ENCODE measurements around the gene PAXIP1. TPM values are rescaled to one million over a fixed set of nuclear protein-coding genes. Genes with fewer than 3 reads are reported as not detected.
A peak's percentile ranks its signal among the peaks of the same experiment; 100 is the strongest.

PAXIP1 gene
- total RNA-seq, 6 experiments from 2014 or later: 5.2 to 9.3 (median 7.4) TPM

DNA sequence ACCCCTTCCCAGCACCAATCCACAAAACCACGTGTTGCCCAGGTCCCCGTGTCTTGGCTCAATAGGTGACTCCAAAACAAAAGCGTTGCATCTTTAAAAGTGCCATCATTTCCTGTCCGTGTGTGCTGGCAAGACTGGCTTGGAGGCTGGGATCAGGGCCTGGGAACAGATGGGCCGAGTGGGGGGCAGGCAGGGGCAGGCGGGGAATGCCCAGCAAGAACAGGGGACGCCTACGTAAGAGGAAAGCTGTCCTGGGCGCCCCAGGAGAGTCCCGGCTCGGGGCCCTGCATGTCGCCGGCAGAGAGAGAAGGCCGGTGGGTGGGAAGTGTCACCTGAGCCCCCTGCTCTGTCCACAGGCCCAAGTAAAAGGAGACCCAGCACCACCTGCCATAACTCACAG is 86.5 kb downstream of the PAXIP1 start:
- no peak overlapping the region for H3K4me3 Mint-ChIP-seq
- H3K27me3 Mint-ChIP-seq (ENCODE audit: insufficient read depth): peaks cover 22% of the 10 kb centered on the region
- H3K9me3 Mint-ChIP-seq: peaks cover 2% of the 10 kb centered on the region
- TF ChIP-seq, protein P1, sequence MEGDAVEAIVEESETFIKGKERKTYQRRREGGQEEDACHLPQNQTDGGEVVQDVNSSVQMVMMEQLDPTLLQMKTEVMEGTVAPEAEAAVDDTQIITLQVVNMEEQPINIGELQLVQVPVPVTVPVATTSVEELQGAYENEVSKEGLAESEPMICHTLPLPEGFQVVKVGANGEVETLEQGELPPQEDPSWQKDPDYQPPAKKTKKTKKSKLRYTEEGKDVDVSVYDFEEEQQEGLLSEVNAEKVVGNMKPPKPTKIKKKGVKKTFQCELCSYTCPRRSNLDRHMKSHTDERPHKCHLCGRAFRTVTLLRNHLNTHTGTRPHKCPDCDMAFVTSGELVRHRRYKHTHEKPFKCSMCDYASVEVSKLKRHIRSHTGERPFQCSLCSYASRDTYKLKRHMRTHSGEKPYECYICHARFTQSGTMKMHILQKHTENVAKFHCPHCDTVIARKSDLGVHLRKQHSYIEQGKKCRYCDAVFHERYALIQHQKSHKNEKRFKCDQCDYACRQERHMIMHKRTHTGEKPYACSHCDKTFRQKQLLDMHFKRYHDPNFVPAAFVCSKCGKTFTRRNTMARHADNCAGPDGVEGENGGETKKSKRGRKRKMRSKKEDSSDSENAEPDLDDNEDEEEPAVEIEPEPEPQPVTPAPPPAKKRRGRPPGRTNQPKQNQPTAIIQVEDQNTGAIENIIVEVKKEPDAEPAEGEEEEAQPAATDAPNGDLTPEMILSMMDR (IDR thresholded peaks at IDR 0.05): no peak
- H3K27ac Mint-ChIP-seq: no peak overlapping the region
- no peak for DNase-seq
- peaks cover 6% of the 10 kb centered on the region; the same call in 1 of the 2 replicates for H3K4me1 Mint-ChIP-seq (ENCODE audit: low read depth)
- H3K36me3 Mint-ChIP-seq (ENCODE audit: low read depth): peaks cover 2% of the 10 kb centered on the region; the same call in 1 of the 2 replicates

DNA sequence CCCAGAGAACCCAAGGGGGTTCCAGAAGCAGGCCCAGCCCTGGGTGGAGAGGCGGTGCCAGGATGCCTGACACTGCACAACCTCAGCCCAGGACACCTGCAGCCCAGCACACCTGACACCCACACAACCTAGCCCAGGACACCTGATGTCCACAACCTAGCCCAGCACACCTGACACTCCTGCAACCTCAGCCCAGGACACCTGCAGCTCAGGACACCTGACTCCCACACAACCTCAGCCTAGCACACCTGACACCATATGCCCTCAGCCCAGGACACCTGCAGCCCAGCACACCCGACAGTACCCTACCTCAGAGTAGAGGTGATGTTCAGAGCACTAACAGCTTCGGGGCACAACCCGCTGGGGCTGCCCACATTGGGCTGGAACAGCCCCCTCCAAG is 87.3 kb downstream of the PAXIP1 start:
- Mint-ChIP-seq H3K4me3 (no peak overlapping the region), H3K36me3 (ENCODE audit: low read depth) (peaks cover 6% of the 10 kb centered on the region; the same call in 1 of the 2 replicates), H3K27me3 (ENCODE audit: insufficient read depth) (peaks cover 26% of the 10 kb centered on the region), H3K9me3 (peaks cover 10% of the 10 kb centered on the region), H3K27ac (no peak overlapping the region), H3K4me1 (ENCODE audit: low read depth) (peaks cover 6% of the 10 kb centered on the region; the same call in 1 of the 2 replicates)
- TF ChIP-seq, protein P1 (IDR thresholded peaks at IDR 0.05): no peak
- DNase-seq: no peak

DNA sequence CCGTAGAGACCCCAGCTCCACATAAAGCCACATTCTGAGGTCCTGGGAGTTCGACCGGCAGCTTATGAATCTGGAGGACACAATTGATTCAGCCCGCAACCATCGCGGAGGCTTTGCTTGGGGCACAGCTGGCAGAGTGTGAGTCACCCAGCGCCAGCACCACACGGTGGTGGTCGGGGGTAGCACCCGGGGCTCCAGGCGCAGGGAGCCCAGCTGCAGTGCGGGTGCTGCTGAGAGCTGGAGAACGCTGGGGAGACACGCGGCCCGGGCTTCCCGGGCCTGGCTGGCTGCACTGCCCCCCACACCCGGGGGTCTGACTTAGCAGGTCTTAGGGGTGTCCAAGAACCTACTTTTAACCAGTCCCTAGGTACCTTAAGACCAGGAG is 87.9 kb downstream of the PAXIP1 start:
- no peak for DNase-seq
- TF ChIP-seq, protein P1 (IDR thresholded peaks at IDR 0.05): no peak
- H3K4me3 Mint-ChIP-seq: no peak overlapping the region
- no peak overlapping the region for H3K27ac Mint-ChIP-seq
- peaks cover 20% of the 10 kb centered on the region for H3K27me3 Mint-ChIP-seq (ENCODE audit: insufficient read depth)
- H3K36me3 Mint-ChIP-seq (ENCODE audit: low read depth): peaks cover 6% of the 10 kb centered on the region; the same call in 1 of the 2 replicates
- peaks cover 6% of the 10 kb centered on the region; the same call in 1 of the 2 replicates for H3K4me1 Mint-ChIP-seq (ENCODE audit: low read depth)
- H3K9me3 Mint-ChIP-seq: peaks cover 10% of the 10 kb centered on the region

DNA sequence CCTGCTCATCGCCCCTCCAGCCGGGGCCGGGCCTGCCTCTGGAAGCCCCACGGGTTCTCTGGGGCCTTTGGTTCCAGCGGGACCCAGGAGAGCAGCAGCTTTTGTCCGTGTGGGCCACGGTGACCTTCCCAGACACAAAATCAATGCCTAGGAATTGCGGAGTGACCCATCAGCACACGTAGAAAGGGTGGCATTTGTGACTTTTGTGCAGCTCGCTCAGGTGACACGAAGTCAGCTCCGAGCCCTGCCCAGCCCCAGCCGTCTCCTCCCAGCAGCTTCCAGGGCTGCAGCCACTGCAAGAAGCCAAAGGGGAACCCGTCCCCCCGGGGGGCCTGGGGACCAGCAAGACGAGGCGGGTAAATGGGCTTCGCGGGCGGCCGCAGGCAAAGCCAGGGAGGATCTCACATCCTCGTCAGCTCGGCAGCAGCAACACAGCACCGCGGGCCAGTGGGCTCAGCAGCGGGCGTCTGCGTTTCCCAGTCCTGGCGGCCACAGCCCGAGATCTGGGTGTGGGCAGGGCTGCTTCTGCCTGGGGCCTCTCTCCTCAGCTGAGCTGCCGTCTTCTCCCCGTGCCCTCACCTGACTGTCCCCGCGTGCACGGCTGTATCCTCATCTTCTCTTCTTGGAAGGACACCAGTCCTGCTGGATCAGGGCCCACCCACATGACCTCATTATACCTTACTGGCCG is 88.5 kb downstream of the PAXIP1 start:
- H3K27me3 Mint-ChIP-seq (ENCODE audit: insufficient read depth): peaks cover 20% of the 10 kb centered on the region
- peaks cover 6% of the 10 kb centered on the region; the same call in 1 of the 2 replicates for H3K4me1 Mint-ChIP-seq (ENCODE audit: low read depth)
- H3K4me3 Mint-ChIP-seq: no peak overlapping the region
- H3K36me3 Mint-ChIP-seq (ENCODE audit: low read depth): peaks cover 6% of the 10 kb centered on the region; the same call in 1 of the 2 replicates
- H3K27ac Mint-ChIP-seq: no peak overlapping the region
- TF ChIP-seq, protein P1 (IDR thresholded peaks at IDR 0.05): no peak
- DNase-seq: no peak
- peaks cover 10% of the 10 kb centered on the region for H3K9me3 Mint-ChIP-seq

DNA sequence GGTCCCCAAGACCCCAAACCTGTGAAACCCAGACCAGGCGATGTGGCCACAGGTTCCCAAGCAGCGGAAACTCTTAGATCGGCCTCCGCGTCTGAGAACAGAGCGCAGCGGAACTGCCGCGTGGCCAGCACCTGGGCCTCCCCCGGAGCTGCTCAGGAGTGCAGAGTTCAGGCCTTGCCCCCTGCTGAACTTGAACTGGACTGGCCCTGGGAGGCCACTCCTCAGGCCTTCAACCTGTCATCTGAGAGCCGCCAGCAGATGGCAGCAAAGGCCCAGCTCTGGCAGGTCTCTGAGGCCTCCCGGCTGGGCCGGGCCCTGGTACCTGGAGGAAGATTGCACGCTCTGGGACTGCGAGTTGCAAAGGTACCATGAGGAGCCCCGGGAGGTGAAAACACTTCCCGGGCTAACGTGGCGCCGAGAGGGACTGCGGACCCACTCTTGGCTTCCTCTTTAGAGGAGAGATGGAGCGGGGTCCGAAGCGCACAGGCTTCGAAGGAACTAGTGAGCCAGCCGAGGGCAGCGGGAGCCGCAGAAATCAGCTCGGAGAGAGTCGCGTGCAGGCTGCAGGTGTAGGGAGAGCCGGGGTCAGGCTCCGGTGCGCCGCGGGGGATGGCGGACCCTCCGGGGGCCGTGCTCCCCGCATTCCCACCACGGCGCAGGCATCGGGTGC is 89.2 kb downstream of the PAXIP1 start:
- peak overlapping the region; percentile 67 for H3K4me3 Mint-ChIP-seq
- H3K27ac Mint-ChIP-seq: no peak overlapping the region
- H3K4me1 Mint-ChIP-seq (ENCODE audit: low read depth): peaks cover 6% of the 10 kb centered on the region; the same call in 1 of the 2 replicates
- H3K9me3 Mint-ChIP-seq: peaks cover 10% of the 10 kb centered on the region
- peaks cover 6% of the 10 kb centered on the region; the same call in 1 of the 2 replicates for H3K36me3 Mint-ChIP-seq (ENCODE audit: low read depth)
- H3K27me3 Mint-ChIP-seq (ENCODE audit: insufficient read depth): peaks cover 22% of the 10 kb centered on the region
- TF ChIP-seq, protein P1 (IDR thresholded peaks at IDR 0.05): peak; percentile 95
- DNase-seq: peak; percentile 60
